ENCODE data around the gene TSPEAR. TPM values are rescaled to one million over a fixed set of nuclear protein-coding genes. Genes with fewer than 3 reads are reported as not detected.

TSPEAR gene
- total RNA-seq, 1 experiment from 2014 or later = not detected

DNA sequence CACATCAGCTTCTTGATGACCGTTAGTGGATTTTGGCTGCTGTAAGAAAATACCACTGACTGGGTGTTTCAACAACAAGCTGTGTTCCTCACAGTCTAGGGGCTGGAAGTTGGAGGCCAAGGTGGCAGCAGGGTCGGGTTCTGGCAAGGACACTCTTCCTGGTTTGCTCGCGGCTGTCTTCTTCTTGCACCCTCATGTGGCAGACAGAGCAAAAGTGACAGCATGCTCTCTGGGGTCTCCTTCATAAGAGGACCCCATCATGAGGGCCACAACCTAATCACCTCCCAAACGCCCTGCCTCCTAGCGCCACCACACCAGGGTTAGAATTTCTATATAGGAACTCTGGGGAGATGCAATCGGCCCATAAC is 18.6 kb upstream of the TSPEAR start:
- no peak for TF ChIP-seq POLR2AphosphoS5 (IDR thresholded peaks at IDR 0.05; ENCODE audit: low read depth, low read length)
- no peak for TF ChIP-seq SIN3A (IDR thresholded peaks at IDR 0.05; ENCODE audit: borderline replicate concordance, insufficient read depth, low read depth, low read length)
- TF ChIP-seq TCF7L2 (IDR thresholded peaks at IDR 0.05; ENCODE audit: low read depth, low read length) = no peak
- TF ChIP-seq, protein P1, sequence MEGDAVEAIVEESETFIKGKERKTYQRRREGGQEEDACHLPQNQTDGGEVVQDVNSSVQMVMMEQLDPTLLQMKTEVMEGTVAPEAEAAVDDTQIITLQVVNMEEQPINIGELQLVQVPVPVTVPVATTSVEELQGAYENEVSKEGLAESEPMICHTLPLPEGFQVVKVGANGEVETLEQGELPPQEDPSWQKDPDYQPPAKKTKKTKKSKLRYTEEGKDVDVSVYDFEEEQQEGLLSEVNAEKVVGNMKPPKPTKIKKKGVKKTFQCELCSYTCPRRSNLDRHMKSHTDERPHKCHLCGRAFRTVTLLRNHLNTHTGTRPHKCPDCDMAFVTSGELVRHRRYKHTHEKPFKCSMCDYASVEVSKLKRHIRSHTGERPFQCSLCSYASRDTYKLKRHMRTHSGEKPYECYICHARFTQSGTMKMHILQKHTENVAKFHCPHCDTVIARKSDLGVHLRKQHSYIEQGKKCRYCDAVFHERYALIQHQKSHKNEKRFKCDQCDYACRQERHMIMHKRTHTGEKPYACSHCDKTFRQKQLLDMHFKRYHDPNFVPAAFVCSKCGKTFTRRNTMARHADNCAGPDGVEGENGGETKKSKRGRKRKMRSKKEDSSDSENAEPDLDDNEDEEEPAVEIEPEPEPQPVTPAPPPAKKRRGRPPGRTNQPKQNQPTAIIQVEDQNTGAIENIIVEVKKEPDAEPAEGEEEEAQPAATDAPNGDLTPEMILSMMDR (IDR thresholded peaks at IDR 0.05) = no peak
- TF ChIP-seq, protein P2, sequence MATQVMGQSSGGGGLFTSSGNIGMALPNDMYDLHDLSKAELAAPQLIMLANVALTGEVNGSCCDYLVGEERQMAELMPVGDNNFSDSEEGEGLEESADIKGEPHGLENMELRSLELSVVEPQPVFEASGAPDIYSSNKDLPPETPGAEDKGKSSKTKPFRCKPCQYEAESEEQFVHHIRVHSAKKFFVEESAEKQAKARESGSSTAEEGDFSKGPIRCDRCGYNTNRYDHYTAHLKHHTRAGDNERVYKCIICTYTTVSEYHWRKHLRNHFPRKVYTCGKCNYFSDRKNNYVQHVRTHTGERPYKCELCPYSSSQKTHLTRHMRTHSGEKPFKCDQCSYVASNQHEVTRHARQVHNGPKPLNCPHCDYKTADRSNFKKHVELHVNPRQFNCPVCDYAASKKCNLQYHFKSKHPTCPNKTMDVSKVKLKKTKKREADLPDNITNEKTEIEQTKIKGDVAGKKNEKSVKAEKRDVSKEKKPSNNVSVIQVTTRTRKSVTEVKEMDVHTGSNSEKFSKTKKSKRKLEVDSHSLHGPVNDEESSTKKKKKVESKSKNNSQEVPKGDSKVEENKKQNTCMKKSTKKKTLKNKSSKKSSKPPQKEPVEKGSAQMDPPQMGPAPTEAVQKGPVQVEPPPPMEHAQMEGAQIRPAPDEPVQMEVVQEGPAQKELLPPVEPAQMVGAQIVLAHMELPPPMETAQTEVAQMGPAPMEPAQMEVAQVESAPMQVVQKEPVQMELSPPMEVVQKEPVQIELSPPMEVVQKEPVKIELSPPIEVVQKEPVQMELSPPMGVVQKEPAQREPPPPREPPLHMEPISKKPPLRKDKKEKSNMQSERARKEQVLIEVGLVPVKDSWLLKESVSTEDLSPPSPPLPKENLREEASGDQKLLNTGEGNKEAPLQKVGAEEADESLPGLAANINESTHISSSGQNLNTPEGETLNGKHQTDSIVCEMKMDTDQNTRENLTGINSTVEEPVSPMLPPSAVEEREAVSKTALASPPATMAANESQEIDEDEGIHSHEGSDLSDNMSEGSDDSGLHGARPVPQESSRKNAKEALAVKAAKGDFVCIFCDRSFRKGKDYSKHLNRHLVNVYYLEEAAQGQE (IDR thresholded peaks at IDR 0.05; ENCODE audit: insufficient read depth in 1 of 2, low read depth in 2 of 2, low read length in 1 of 2) = no peak
- in situ Hi-C loops (cut with HindIII; ENCODE audit: low pct_unique_long_range_greater_than_20kb, low sequenced_read_pairs) = no loop called here
- H3K4me1 ChIP-seq (ENCODE audit: control insufficient read depth, insufficient read depth, low read length) = no peaks in the 10 kb centered on the region
- BruUV-seq (replicated peaks) = no TSS peak
- intact Hi-C loops (cut with micrococcal nuclease; ENCODE audit: unreplicated experiment) = no loop called here
- ChIA-PET POLR2A (no interaction called here), CTCF (no interaction called here)
- H3K9me3 ChIP-seq (ENCODE audit: control insufficient read depth, insufficient read depth, low read depth, low read length) = no peaks in the 10 kb centered on the region
- no peaks in the 10 kb centered on the region for H3K27me3 ChIP-seq (ENCODE audit: control insufficient read depth, insufficient read depth, low read length)
- H3K4me3 ChIP-seq (ENCODE audit: low read depth in 2 of 2, low read length in 2 of 2) = no peak overlapping the region
- H3K27ac ChIP-seq (ENCODE audit: low read length) = no peak overlapping the region
- ATAC-seq (no peak), DNase-seq (ENCODE audit: low read depth, low spot score) (no peak)
- H3K36me3 ChIP-seq (ENCODE audit: control insufficient read depth, insufficient read depth, low read length) = no peaks in the 10 kb centered on the region

DNA sequence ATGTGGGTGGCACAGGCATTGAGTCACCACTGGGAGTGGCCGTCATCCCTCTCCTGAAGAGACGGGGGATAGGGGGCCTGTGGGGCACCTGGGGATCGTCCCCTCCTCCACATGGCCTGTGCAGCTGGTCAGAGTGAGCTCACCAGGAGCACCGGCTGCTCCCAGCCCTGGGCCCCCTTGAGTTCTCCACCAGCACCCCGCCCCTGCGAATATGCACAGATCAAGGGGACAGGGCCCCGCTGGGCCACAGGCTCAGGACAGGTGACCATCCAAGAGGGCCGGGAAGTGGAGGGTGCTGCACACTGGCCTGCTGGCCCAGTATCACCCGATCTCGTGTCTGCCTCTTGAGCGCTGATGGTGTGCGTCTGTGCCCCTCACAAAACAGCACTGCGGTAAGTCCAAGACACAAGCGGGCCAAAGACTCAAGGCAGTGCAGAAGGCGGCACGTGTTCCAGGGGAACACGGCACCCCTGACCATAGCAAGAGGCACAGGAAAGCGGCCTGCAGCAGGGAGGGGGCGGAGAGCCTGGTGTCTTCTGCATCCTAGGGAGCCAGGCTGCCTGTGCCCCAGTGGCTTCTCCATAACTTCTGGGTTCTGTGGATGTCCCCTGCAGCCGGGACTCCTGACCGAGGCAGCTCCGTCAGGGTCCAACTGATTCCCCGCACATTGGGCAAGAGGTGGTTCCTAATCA is 18.1 kb upstream of the TSPEAR start:
- POLR2A ChIA-PET = no interaction called here
- no peak overlapping the region for H3K4me3 ChIP-seq (ENCODE audit: low read depth in 2 of 2, low read length in 2 of 2)
- in situ Hi-C loops (cut with HindIII; ENCODE audit: low pct_unique_long_range_greater_than_20kb, low sequenced_read_pairs) = no loop called here
- no peak overlapping the region for H3K27ac ChIP-seq (ENCODE audit: low read length)
- DNase-seq (ENCODE audit: low read depth, low spot score) (no peak), ATAC-seq (no peak)
- no peaks in the 10 kb centered on the region for H3K36me3 ChIP-seq (ENCODE audit: control insufficient read depth, insufficient read depth, low read length)
- no TSS peak for BruUV-seq (replicated peaks)
- no peak for TF ChIP-seq POLR2AphosphoS5 (IDR thresholded peaks at IDR 0.05; ENCODE audit: low read depth, low read length)
- TF ChIP-seq TCF7L2 (IDR thresholded peaks at IDR 0.05; ENCODE audit: low read depth, low read length) = no peak
- TF ChIP-seq, protein P1 (IDR thresholded peaks at IDR 0.05) = no peak
- TF ChIP-seq, protein P2 (IDR thresholded peaks at IDR 0.05; ENCODE audit: insufficient read depth in 1 of 2, low read depth in 2 of 2, low read length in 1 of 2) = no peak
- TF ChIP-seq SIN3A (IDR thresholded peaks at IDR 0.05; ENCODE audit: borderline replicate concordance, insufficient read depth, low read depth, low read length) = no peak
- H3K4me1 ChIP-seq (ENCODE audit: control insufficient read depth, insufficient read depth, low read length) = no peaks in the 10 kb centered on the region
- CTCF ChIA-PET = no interaction called here
- H3K27me3 ChIP-seq (ENCODE audit: control insufficient read depth, insufficient read depth, low read length) = no peaks in the 10 kb centered on the region
- H3K9me3 ChIP-seq (ENCODE audit: control insufficient read depth, insufficient read depth, low read depth, low read length) = no peaks in the 10 kb centered on the region
- intact Hi-C loops (cut with micrococcal nuclease; ENCODE audit: unreplicated experiment) = no loop called here
